Measurements from ENCODE around the gene DRD2.

GRCh38 chr11:113506893-113507292 is 31.7 kb upstream of the DRD2 start:
- TF ChIP-seq, protein P1, sequence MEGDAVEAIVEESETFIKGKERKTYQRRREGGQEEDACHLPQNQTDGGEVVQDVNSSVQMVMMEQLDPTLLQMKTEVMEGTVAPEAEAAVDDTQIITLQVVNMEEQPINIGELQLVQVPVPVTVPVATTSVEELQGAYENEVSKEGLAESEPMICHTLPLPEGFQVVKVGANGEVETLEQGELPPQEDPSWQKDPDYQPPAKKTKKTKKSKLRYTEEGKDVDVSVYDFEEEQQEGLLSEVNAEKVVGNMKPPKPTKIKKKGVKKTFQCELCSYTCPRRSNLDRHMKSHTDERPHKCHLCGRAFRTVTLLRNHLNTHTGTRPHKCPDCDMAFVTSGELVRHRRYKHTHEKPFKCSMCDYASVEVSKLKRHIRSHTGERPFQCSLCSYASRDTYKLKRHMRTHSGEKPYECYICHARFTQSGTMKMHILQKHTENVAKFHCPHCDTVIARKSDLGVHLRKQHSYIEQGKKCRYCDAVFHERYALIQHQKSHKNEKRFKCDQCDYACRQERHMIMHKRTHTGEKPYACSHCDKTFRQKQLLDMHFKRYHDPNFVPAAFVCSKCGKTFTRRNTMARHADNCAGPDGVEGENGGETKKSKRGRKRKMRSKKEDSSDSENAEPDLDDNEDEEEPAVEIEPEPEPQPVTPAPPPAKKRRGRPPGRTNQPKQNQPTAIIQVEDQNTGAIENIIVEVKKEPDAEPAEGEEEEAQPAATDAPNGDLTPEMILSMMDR (IDR thresholded peaks at IDR 0.05; ENCODE audit: borderline replicate concordance, extremely low read depth, low read length, poor library complexity, severe bottlenecking): no peak
- no peak for TF ChIP-seq EZH2 (IDR thresholded peaks at IDR 0.05; ENCODE audit: borderline replicate concordance, low read depth, low read length, severe bottlenecking)

Measured in DND-41 (cell line).